Thoracic aorta (tissue), 2 donors: ENCODE measurements around the gene PRSS12. TPM values are rescaled to one million over a fixed set of nuclear protein-coding genes. Genes with fewer than 3 reads are reported as not detected.

Experiments used
- ATAC-seq: fragments of 150-250 bp; one replicate; pipeline ENCODE4 v1.8.0; 2017; ENCODE audit warnings: low read depth; ENCODE audit not compliant: insufficient number of reproducible peaks, low FRiP score
- DNase-seq: peaks from one replicate; pipeline ENCODE4 v3.0.0-alpha.2; 2020; ENCODE audit warnings: low spot score
- H3K27ac ChIP-seq, 2 donors: fragments of 200-600 bp; sonication (generic); 1 replicate in 1 of 2; 2 replicates in 1 of 2; pipeline ENCODE4 v1.5.1; 2016; ENCODE audit warnings: mild to moderate bottlenecking in 2 of 2, moderate library complexity in 2 of 2
- H3K27me3 ChIP-seq: fragments of 200-600 bp; sonication (generic); replicated peaks from 2 replicates; pipeline ENCODE4 v1.6.0; 2016; ENCODE audit warnings: mild to moderate bottlenecking; ENCODE audit not compliant: insufficient read depth
- H3K36me3 ChIP-seq: fragments of 200-600 bp; sonication (generic); one replicate; pipeline ENCODE4 v1.5.1; 2016
- H3K4me1 ChIP-seq, 2 donors: fragments of 200-600 bp; sonication (generic); 1 replicate in 1 of 2; 2 replicates in 1 of 2; pipeline versions ENCODE4 v1.5.1 to v1.6.0; 2016; ENCODE audit warnings: low read depth in 2 of 2, mild to moderate bottlenecking in 1 of 2; ENCODE audit not compliant: control insufficient read depth in 1 of 2
- H3K4me3 ChIP-seq: fragments of 200-600 bp; sonication (generic); 2 replicates; pipeline ENCODE4 v1.5.1; 2016; ENCODE audit warnings: mild to moderate bottlenecking
- H3K9me3 ChIP-seq: fragments of 200-600 bp; sonication (generic); 2 replicates; pipeline ENCODE4 v1.5.1; 2016
- CTCF ChIP-seq: fragments of 200-600 bp; sonication (generic); IDR thresholded peaks from one replicate; pipeline ENCODE4 v1.5.1; 2019; ENCODE audit warnings: antibody characterized with exemption
- total RNA-seq, 2 donors: library from RNA; depleted of rRNA; stranded (reverse); fragments of >200 nt; gene quantifications; one replicate each; pipeline versions ENCODE4 v1.1.0 to v1.2.3, GENCODE V29; 2016

PRSS12 gene
- total RNA-seq, 2 donors from 2014 or later = 0.14 to 0.27 TPM

GRCh38 chr4:118290951-118291350 is 61.9 kb downstream of the PRSS12 start:
- Histone ChIP-seq H3K27me3 (no peaks in the 10 kb centered on the region), H3K9me3 (no peaks in the 10 kb centered on the region), H3K4me3 (no peak overlapping the region), H3K36me3 (no peaks in the 10 kb centered on the region), H3K4me1 (no peaks in the 10 kb centered on the region), H3K27ac (no peak overlapping the region)
- no peak for TF ChIP-seq CTCF
- DNase-seq (no peak), ATAC-seq (no peak)

- no peak for ATAC-seq
- H3K36me3 ChIP-seq = no peaks in the 10 kb centered on the region
- no peaks in the 10 kb centered on the region for H3K4me1 ChIP-seq
- no peaks in the 10 kb centered on the region for H3K27me3 ChIP-seq
- H3K9me3 ChIP-seq = no peaks in the 10 kb centered on the region
- H3K27ac ChIP-seq = no peak overlapping the region
- no peak overlapping the region for H3K4me3 ChIP-seq
- no peak for TF ChIP-seq CTCF
- DNase-seq = no peak
Observed at GRCh38 chr4:118289794-118290193, 63.0 kb downstream of the PRSS12 start.

DNA sequence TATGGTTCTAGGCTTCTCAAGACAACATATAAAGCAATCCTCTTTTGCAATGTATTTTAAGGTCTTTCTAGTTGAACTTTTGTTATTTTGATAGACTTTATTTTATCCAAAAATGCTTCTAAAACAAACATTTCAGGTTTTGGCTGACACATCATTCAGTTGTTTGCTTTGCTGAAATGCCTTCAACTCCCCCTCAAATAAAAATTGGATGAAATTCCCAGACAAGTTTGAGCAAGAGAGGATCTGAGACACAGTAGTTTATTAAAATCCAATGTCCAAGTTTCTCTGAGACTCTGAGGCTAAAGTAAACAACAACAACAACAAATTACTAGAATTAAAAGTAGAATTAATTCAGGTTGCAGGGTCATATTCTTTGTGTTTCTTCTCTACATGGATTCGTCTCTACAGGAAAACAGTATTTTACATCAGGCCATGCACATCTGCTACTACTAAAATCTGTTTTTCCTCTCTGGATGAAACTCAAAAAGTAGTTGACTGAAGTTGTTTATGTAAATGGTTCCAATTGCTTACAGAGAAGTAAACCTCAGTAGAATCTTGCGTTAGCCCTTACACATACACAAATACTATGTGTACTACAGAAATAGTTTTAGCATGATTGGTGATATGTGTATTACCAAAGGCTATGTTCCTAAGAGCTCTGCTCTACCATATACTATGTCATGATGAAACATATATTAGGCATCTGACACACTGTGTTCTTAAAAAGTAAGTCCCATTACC is 64.9 kb downstream of the PRSS12 start:
- ATAC-seq (no peak), DNase-seq (no peak)
- H3K4me1 ChIP-seq = no peaks in the 10 kb centered on the region
- TF ChIP-seq CTCF = no peak
- no peak overlapping the region for H3K4me3 ChIP-seq
- no peaks in the 10 kb centered on the region for H3K9me3 ChIP-seq
- H3K36me3 ChIP-seq = no peaks in the 10 kb centered on the region
- H3K27me3 ChIP-seq = no peaks in the 10 kb centered on the region
- H3K27ac ChIP-seq = no peak overlapping the region

DNA sequence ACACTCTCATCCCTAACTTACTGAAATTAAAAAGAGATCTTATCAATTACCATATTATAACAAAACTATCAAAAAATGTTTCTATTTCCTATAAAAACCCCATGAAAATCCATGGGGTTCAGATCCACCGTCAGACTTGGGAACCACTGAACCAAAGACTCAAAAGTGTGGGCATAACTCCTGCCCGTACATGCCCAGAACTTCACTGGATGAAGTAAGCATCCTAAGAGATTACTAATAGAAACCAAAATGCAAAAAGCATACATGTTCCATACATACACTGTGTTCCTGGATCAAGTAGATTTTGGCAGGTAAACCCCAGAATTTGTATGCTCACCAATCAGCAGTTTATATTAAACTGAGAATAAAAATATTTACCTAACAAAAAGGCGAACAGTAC is 66.1 kb downstream of the PRSS12 start:
- Histone ChIP-seq H3K27ac (no peak overlapping the region), H3K4me1 (no peaks in the 10 kb centered on the region), H3K4me3 (no peak overlapping the region), H3K27me3 (no peaks in the 10 kb centered on the region), H3K36me3 (no peaks in the 10 kb centered on the region), H3K9me3 (no peaks in the 10 kb centered on the region)
- DNase-seq = no peak
- no peak for TF ChIP-seq CTCF
- ATAC-seq = no peak

- TF ChIP-seq CTCF = no peak
- DNase-seq (no peak), ATAC-seq (no peak)
- Histone ChIP-seq H3K9me3 (no peaks in the 10 kb centered on the region), H3K27ac (no peak overlapping the region), H3K36me3 (no peaks in the 10 kb centered on the region), H3K4me1 (no peaks in the 10 kb centered on the region), H3K4me3 (no peak overlapping the region), H3K27me3 (no peaks in the 10 kb centered on the region)
Observed at GRCh38 chr4:118285931-118286330, 66.9 kb downstream of the PRSS12 start.
